Stimulated activated CD4-positive, alpha-beta T cell treated with anti-CD3 and anti-CD28 coated beads, Interleukin-1b, Interleukin-23, amount 100 ng/mL, for 4 hours (primary cell): ENCODE measurements around the gene NDST4.

Source experiments
- DNase-seq, 2 donors: peaks; one replicate each; pipeline ENCODE4 v3.0.0-alpha.2; 2020; ENCODE audit warnings: low read depth in 2 of 2

The NDST4 gene

DNA sequence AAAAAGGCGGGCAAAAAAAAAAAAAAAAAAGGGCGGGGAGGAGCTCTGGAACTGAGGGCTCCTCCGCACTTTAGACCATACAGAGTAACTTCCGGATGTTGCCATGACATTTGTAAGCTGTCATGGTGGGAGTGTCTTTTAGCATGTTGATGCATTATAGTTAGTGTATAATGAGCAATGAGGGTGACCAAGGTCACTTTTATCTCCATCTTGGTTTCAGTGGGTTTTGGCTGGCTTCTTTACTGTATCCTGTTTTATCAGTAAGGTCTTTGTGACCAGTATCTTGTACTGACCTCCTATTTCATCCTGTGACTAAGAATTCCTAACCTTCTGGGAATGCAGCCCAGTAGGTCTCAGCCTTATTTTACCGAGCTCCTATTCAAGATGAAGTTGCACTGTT, 321.4 kb downstream of the NDST4 start:
- DNase-seq: no peak

DNA sequence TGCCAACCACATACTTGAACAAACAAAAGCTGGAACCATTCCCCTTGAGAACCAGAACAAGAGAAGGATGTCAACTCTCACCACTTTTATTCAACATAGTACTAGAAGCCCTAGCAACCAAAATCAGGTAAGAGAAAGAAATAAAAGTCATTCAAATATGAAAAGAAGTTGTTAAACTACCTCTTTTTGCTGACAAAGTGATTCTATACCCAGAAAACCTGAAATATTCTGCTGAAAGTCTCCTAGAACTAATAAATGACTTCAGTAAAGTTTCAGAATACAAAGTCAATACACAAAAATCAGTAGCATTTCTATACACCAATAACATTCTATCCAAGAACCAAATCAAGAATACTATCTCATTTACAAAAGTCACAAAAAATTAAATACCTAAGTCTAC, 327.9 kb downstream of the NDST4 start:
- no peak for DNase-seq

DNA sequence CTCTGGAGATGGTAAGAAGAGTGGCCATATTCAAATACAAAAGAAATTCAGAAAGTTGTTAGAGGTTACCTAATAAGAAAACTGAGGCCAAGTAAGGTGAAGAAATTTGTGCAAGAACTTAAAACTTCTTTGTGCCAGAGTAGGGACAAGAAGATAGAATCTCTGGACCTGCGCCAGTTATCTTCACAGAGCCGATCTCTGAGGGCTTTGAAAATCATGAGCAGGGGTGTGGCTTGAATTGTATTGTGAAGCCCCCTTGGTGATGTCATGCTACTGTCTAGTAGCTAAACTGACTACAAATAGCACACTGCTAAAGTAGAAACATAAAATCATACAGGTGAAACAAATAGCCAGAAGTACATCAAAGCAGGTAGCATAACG, 330.2 kb downstream of the NDST4 start:
- no peak for DNase-seq

DNA sequence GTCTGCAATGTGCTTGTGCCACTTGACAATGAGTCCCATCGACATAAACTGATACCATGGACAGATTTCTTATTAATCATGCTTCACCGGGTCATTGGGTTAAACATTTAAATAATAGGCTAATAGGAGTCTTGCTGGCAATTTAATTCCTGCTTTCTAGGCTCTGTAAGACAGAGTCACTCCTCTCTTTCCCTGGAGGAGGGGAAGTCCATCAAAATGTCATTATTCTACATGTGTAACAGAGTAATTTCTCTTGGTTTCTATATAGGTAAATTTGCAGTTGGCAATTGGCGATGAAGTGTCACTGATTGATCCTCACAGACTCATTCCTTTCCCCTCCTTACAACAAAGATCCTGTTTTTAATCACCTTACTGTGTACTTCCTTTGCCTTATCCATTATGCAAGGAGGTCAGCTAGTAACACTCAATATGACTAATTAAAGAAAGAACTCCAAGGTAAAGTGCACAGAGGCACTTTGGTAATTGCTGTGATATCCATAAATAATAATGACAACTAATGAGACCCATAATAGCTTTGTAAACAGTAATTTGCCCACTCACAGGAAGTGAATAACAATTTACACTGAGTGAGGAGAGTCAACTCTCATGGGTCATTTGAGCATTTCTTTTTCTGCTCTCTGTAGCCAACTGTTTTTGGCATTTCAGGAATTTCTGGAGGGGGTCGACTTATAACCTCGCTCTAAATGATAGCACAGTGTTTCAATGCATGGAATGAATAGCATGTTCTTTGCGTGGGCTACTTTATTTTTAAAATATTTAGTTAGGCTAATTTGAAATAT, 330.8 kb downstream of the NDST4 start:
- no peak for DNase-seq

DNA sequence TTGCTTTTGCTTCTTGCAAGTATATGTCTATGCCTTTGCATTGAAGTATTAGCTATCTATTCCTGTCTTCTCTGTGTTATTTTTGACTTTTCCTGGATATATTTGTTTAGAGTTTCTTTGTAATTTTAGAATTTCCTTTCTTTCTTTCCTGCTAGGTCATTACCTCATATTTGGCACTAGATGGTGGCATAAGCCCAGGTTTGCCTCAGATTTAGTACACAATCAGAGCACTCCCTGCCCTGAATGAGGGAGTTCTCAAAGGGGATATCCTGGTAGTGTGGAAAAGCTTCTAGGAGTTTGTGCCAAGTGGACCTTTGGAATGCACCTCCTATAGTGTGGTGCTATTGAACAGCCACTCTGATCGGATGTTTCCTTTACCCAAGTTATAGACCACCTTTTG, 333.2 kb downstream of the NDST4 start:
- DNase-seq: no peak
